ENCODE measurements around the gene PPIL4. TPM values are rescaled to one million over a fixed set of nuclear protein-coding genes. Genes with fewer than 3 reads are reported as not detected.

PPIL4 gene
- total and polyA plus RNA-seq, 2 of the 13 experiments (the other 11 are each of a cell fraction or from before 2014, with no cell fraction given): 5.5 to 46.0 TPM

GRCh38 chr6:149558029-149558428 is 12.2 kb upstream of the PPIL4 start:
- ATAC-seq: no peak
- Histone ChIP-seq H3K9me3 (ENCODE audit: low read length) (no peaks in the 10 kb centered on the region), H2AFZ (ENCODE audit: low read length) (no peak overlapping the region), H3K27me3 (ENCODE audit: control insufficient read depth in 1 of 2, insufficient read depth in 2 of 2, low read length in 2 of 2) (peaks cover 0 to 28% of the 10 kb centered on the region in 2 experiments; a peak in 3 of 5 replicates), H4K20me1 (ENCODE audit: insufficient read depth, low read length) (no peaks in the 10 kb centered on the region), H3K4me1 (ENCODE audit: insufficient read depth, low read length) (peaks cover 3% of the 10 kb centered on the region; the same call in 1 of the 2 replicates), H3K36me3 (replicated peaks in 1 of 2; ENCODE audit: control insufficient read depth in 1 of 2, insufficient read depth in 2 of 2, low read length in 2 of 2) (no peaks in the 10 kb centered on the region), H3K27ac (ENCODE audit: extremely low read length, insufficient read depth, low read length) (no peak overlapping the region), H3K9ac (ENCODE audit: insufficient read depth, low read depth, low read length) (no peak overlapping the region), H3K79me2 (ENCODE audit: insufficient read depth, low read length) (no peaks in the 10 kb centered on the region), H3K4me3 (replicated peaks in 1 of 3; ENCODE audit: insufficient read depth in 1 of 3, low read depth in 2 of 3, low read length in 3 of 3) (no peak overlapping the region), H3K4me2 (ENCODE audit: low read depth, low read length) (no peak overlapping the region)
- no TSS peak for BruUV-seq (replicated peaks)
- ChIA-PET CTCF (ENCODE audit: low intra/inter-chr PET ratio, low total read pairs) (no interaction called here), POLR2A (no interaction called here)
- DNase-seq (ENCODE audit: low spot score): no peak
- FAIRE-seq: no peak
- intact Hi-C loops (cut with micrococcal nuclease; ENCODE audit: unreplicated experiment) (no loop called here), in situ Hi-C loops (cut with HindIII; ENCODE audit: extremely low pct_ligation_motif_present, low pct_unique_long_range_greater_than_20kb) (no loop called here)
- TF ChIP-seq TBX3 (IDR thresholded peaks at IDR 0.05; ENCODE audit: borderline replicate concordance): no peak
- no peak for TF ChIP-seq NR2C2 (CRISPR knock-in tag; IDR thresholded peaks at IDR 0.05; ENCODE audit: borderline replicate concordance)
- TF ChIP-seq HMGXB3 (CRISPR knock-in tag; IDR thresholded peaks at IDR 0.05; ENCODE audit: borderline replicate concordance): no peak
- no peak for TF ChIP-seq FLYWCH1 (CRISPR knock-in tag; IDR thresholded peaks at IDR 0.05)
- no peak for TF ChIP-seq ZNF792 (CRISPR knock-in tag; IDR thresholded peaks at IDR 0.05)
- TF ChIP-seq ZKSCAN1 (IDR thresholded peaks at IDR 0.05; ENCODE audit: low read length): no peak
- no peak for TF ChIP-seq ZNF260 (CRISPR knock-in tag; IDR thresholded peaks at IDR 0.05; ENCODE audit: borderline replicate concordance, low read depth)
- no peak for TF ChIP-seq MATR3 (CRISPR knock-in tag; IDR thresholded peaks at IDR 0.05)
- TF ChIP-seq MAFF (IDR thresholded peaks at IDR 0.05; ENCODE audit: low read depth, low read length): no peak
- no peak for TF ChIP-seq PBX3 (CRISPR knock-in tag; IDR thresholded peaks at IDR 0.05; ENCODE audit: borderline replicate concordance)
- TF ChIP-seq TFDP2 (CRISPR knock-in tag; IDR thresholded peaks at IDR 0.05): no peak
- TF ChIP-seq KDM5A (IDR thresholded peaks at IDR 0.05; ENCODE audit: borderline replicate concordance, low read length): no peak
- no peak for TF ChIP-seq THRA (CRISPR knock-in tag; IDR thresholded peaks at IDR 0.05; ENCODE audit: borderline replicate concordance)
- no peak for TF ChIP-seq ZNF841 (CRISPR knock-in tag; IDR thresholded peaks at IDR 0.05; ENCODE audit: borderline replicate concordance)
- no peak for TF ChIP-seq MAFK (conservative IDR thresholded peaks at IDR 0.05 in 1 of 2, IDR thresholded peaks at IDR 0.05 in 1 of 2; ENCODE audit: low read length in 2 of 2)
- TF ChIP-seq ZNF30 (CRISPR knock-in tag; IDR thresholded peaks at IDR 0.05): no peak
- TF ChIP-seq ZNF274 (CRISPR knock-in tag; IDR thresholded peaks at IDR 0.05): no peak
